GM18520 (cell line): ENCODE results near the gene PDE5A.
"Not testable (repeated sequence)": the region's sequence is repeated elsewhere in the genome, so short reads cannot be mapped to it uniquely, and the experiment has no call there.

ENCODE experiments used
- ATAC-seq: cut with Tn5 transposase; IDR thresholded peaks from one replicate; pipeline ENCODE4 v1.9.1; 2021; ENCODE audit not compliant: unreplicated experiment

Gene PDE5A

DNA sequence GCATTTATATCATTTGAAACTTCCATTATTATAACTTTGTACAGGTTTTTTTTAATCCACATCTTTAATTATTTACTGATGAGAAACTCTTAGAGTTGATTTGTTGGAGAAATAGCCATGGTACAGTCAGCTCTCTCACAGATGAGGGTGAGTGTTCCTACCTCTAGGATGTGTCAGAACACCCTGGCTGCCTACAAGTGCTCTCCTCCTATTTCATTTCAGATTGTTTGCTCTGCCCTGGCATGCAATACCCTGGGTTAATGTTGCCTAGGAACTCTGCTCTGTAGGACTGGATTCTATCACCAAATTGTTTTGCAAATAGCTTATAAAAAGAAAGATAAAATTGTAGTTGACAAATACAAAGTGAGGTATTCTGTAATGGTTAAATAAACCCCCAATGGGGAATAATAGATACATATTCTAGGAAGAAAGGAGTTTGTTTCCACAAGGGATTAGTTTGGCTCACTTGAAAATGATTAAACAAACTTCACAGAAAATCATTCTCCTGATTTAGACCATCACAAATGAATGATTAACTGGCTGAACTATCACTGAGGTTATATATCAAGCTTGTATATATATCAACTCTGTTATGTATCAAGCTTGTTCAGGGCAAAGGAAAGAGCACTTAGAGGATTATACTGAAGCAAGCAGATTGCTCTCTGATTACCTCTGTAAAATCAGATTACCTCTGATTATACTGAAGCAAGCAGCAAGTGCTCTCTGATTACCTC is 150.0 kb downstream of the PDE5A start:
- no peak for ATAC-seq

- no peak for ATAC-seq
These were observed 151.1 kb downstream of the PDE5A start for GRCh38 chr4:119477412-119478053.

DNA sequence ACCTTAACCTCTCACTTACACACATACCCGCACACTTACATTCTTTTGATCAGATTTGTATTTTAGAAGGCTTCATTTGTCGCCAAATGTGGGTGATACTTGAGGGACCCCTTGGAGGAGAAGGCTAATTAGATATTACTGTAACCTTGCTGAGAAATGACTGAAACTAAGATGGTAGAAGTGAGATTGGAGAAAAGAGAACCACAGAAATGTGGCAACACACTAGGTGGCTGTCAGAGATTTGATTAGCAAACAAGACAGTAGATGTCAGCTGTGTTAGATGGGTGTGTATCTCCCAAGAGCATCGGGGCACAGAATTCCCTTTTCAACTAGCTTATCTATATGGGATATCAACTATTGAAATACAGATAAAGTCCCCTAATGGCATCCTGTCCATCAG is 157.3 kb downstream of the PDE5A start:
- peak; percentile 52 for ATAC-seq

DNA sequence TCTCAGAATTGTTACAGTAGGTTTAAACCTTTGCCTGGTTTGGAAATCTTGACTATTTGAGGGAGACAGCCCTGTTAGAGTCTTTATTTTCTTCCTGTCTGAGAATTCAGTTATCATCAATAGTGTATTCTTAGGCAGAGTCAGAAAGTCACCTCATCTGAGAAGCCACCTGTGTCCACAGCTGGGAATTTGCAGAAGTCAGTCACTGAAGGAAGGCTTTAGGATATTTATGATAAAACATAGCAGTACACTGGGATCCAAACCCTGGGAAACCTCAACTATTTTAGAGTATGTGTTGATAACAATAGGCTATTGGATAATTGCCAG is 157.9 kb downstream of the PDE5A start:
- peak; percentile 16 for ATAC-seq

- peak; percentile 48 for ATAC-seq
These were observed 158.4 kb downstream of the PDE5A start for GRCh38 chr4:119470021-119470736.

GRCh38 chr4:119469039-119469438 is 159.6 kb downstream of the PDE5A start:
- ATAC-seq, result not testable (repeated sequence)

- ATAC-seq, result not testable (repeated sequence)
These were observed 165.9 kb downstream of the PDE5A start for GRCh38 chr4:119462733-119463132.

GRCh38 chr4:119455734-119456133 is 172.9 kb downstream of the PDE5A start:
- ATAC-seq, result not testable (repeated sequence)

DNA sequence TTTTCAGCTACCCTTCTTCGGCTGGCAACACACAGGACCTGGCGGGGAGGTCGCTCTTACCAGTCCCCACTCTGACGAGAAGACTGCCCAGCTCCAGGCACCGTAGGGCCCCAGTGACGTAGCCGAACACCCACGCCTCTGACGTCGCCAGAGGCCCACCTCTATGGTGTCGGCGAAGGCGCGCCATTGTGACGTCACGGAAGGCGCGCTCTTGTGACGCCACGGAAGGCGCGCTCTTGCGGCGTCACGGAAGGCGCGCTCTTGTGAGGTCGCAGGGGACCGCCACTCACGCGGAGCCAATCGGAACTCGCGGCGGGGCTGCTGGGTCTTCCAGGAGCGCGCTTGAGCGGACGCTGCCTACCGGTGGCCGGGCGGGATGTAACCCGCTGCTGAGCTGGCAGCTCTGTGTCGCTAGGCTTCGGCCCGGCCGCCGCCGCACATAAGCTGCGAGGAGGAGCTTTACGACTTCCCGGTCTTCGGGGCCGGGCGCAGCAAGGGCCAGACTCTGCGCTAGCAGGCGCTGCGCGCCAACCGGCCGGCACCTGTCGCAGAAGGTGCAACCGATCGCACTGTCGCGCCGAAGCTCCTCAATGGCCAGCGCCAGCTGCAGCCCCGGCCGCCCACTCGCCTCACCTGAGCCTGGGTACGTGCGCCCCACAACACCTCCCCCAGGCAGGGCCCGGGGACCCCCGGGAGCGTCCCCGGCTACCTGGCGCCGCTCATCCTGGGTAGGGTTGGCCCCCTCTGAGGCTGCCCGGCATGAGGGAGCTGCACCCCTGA is 173.9 kb downstream of the PDE5A start:
- ATAC-seq, result peak; percentile 100

GRCh38 chr4:119454151-119454490 is 174.5 kb downstream of the PDE5A start:
- not testable (repeated sequence) for ATAC-seq

GRCh38 chr4:119453286-119453685 is 175.3 kb downstream of the PDE5A start:
- not testable (repeated sequence) for ATAC-seq

DNA sequence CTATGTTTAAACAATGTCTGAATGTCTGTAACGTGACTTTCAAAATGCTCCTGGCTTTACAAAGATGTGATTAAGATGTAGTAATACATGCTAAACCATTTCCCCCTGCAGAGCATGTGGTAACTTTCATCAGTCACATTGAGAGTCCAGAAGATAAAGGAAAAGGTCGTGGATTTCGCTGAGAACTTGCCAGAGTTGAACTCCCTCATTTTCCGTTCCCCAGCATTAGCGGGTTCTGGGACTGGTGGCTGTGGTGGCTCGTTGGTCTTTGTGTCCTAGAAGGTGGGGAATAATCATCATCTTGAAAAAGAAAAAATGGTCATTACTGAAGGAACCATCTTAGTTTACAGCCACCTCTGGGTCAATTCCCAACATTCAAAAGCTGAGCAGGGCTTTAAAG is 178.8 kb downstream of the PDE5A start:
- not testable (repeated sequence) for ATAC-seq
